Glutamatergic neuron (in vitro differentiated cells): ENCODE measurements around the gene IGFL1. TPM values are rescaled to one million over a fixed set of nuclear protein-coding genes. Genes with fewer than 3 reads are reported as not detected.
"Not testable (repeated sequence)": the region's sequence is repeated elsewhere in the genome, so short reads cannot be mapped to it uniquely, and the experiment has no call there.

Source experiments
- DNase-seq: peaks from one replicate; pipeline ENCODE4 v3.0.0; 2022
- H3K27ac Mint-ChIP-seq: one replicate; pipeline ENCODE4 v1.8.0; 2020; ENCODE audit warnings: mild to moderate bottlenecking, mixed read lengths, inconsistent platforms; ENCODE audit not compliant: unreplicated experiment
- H3K27me3 Mint-ChIP-seq: one replicate; pipeline ENCODE4 v1.8.0; 2020; ENCODE audit warnings: mild to moderate bottlenecking, moderate library complexity, mixed read lengths, inconsistent platforms; ENCODE audit not compliant: unreplicated experiment
- H3K36me3 Mint-ChIP-seq: one replicate; pipeline ENCODE4 v1.8.0; 2020; ENCODE audit warnings: mild to moderate bottlenecking, mixed read lengths, inconsistent platforms; ENCODE audit not compliant: unreplicated experiment
- H3K4me1 Mint-ChIP-seq: one replicate; pipeline ENCODE4 v1.8.0; 2020; ENCODE audit warnings: mild to moderate bottlenecking, low read depth, mixed read lengths, inconsistent platforms; ENCODE audit not compliant: unreplicated experiment
- H3K4me3 Mint-ChIP-seq: one replicate; pipeline ENCODE4 v1.8.0; 2020; ENCODE audit warnings: mild to moderate bottlenecking, mixed read lengths, inconsistent platforms; ENCODE audit not compliant: unreplicated experiment
- H3K9me3 Mint-ChIP-seq: one replicate; pipeline ENCODE4 v1.8.0; 2020; ENCODE audit warnings: mild to moderate bottlenecking, moderate library complexity, mixed read lengths, inconsistent platforms; ENCODE audit not compliant: unreplicated experiment
- total RNA-seq: library from RNA; stranded (reverse); fragmentation: NEBNext Ultra II Directional; extraction: Animal tissue kit (Norgen Biotek cat#: 25700); gene quantifications from one replicate; pipeline ENCODE4 v1.2.1, GENCODE V29; 2021; ENCODE audit not compliant: unreplicated experiment
- TF ChIP-seq, protein P1 (sequence below): fragments of 200-600 bp; sonication (generic); IDR thresholded peaks from one replicate; pipeline ENCODE4 v1.5.0; 2021; ENCODE audit not compliant: partially characterized antibody, unreplicated experiment

Gene IGFL1
- total RNA-seq, 1 donor from 2014 or later: not detected

DNA sequence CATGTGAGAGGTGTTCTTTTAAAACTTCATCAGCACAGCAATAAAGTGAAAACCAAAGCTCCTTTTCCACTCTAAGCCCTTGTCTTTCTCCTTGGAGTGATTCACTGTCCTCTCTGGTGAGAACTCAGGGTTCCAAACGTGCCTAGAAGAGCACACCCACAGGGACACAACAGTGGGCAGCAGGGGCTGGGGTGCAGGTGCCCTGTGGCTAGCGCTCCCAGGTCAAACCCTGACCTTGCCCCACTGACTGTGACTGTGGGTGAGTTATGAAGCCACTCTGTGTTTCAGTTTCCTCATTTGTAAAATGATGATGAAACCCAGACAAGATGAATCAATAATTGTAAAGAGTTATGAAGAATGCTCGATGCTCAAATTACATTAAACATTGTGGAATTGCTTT is 37.6 kb upstream of the IGFL1 start:
- H3K27me3 Mint-ChIP-seq: peaks cover 7% of the 10 kb centered on the region
- no peak overlapping the region for H3K27ac Mint-ChIP-seq
- no peaks in the 10 kb centered on the region for H3K9me3 Mint-ChIP-seq
- no peaks in the 10 kb centered on the region for H3K36me3 Mint-ChIP-seq
- TF ChIP-seq, protein P1, sequence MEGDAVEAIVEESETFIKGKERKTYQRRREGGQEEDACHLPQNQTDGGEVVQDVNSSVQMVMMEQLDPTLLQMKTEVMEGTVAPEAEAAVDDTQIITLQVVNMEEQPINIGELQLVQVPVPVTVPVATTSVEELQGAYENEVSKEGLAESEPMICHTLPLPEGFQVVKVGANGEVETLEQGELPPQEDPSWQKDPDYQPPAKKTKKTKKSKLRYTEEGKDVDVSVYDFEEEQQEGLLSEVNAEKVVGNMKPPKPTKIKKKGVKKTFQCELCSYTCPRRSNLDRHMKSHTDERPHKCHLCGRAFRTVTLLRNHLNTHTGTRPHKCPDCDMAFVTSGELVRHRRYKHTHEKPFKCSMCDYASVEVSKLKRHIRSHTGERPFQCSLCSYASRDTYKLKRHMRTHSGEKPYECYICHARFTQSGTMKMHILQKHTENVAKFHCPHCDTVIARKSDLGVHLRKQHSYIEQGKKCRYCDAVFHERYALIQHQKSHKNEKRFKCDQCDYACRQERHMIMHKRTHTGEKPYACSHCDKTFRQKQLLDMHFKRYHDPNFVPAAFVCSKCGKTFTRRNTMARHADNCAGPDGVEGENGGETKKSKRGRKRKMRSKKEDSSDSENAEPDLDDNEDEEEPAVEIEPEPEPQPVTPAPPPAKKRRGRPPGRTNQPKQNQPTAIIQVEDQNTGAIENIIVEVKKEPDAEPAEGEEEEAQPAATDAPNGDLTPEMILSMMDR: no peak
- DNase-seq: no peak
- no peaks in the 10 kb centered on the region for H3K4me1 Mint-ChIP-seq
- no peak overlapping the region for H3K4me3 Mint-ChIP-seq

DNA sequence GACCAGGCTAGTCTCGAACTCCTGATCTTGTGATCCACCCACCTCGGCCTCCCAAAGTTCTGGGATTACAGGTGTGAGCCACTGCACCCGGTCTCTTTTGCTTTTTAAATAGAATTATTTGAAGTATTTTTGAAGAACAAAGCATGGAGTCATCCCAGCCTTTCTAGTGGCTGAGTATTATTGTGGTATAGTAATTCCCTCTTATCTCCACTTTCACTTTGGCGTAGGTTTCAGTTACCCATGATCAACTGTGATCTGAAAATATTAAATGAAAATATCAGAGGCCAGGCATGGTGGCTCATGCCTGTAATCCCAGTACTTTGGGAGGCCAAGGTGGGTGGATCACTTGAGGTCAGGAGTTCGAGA is 36.9 kb upstream of the IGFL1 start:
- H3K4me1 Mint-ChIP-seq, H3K27me3 Mint-ChIP-seq, H3K36me3 Mint-ChIP-seq, DNase-seq, H3K4me3 Mint-ChIP-seq, H3K27ac Mint-ChIP-seq, H3K9me3 Mint-ChIP-seq: not testable (repeated sequence)

DNA sequence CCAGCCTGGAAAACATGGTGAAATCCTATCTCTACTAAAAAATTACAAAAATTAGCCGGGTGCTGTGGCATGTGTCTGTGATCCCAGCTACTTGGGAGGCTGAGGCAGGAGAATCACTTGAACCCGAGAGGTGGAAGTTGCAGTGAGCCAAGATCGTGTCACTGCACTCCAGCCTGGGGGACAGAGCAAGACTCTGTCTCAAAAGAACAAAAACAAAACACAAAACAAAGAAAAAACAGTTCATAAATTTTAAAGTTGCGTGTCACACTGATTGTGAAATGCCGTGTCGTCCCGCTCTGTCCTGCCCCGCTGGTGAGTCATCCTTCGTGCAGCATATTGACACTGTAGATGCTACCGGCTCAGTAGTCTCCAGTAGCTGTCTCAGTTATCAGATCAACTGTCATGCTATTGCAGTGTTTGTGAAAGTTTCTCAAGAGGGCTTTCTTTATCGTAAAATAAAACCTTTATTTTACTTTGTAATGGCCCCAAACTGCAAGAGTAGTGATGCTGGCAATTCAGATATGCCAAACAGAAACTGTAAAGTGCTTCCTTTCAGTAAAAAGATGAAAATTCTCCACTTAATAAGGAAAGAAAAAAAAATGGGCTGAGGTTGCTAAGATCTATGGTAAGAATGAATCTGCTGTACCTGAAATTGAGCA is 36.4 kb upstream of the IGFL1 start:
- no peak overlapping the region for H3K4me3 Mint-ChIP-seq

DNA sequence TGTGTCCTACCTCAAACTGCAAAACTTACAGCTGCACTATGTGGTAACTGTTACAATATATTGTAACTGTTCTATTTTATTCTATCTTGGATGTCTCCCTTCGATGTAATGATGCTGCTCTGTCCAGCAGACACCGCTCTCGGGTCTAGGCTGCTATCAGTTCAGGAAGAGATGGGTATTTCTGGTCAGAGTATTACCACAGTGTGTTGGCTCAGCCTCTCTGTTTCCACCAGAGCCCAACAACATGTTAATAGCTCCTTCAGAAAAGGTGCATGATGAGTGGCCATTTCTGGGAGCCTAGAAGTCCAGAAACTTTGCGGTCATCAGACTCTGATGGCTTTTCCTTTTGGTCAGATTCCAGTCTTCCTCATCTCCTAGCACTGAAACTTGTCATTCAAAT is 35.9 kb upstream of the IGFL1 start:
- H3K27ac Mint-ChIP-seq: no peak overlapping the region
- DNase-seq: no peak
- peaks cover 1% of the 10 kb centered on the region for H3K9me3 Mint-ChIP-seq
- TF ChIP-seq, protein P1: no peak
- H3K36me3 Mint-ChIP-seq: no peaks in the 10 kb centered on the region
- no peak overlapping the region for H3K4me3 Mint-ChIP-seq
- H3K27me3 Mint-ChIP-seq: peaks cover 7% of the 10 kb centered on the region
- H3K4me1 Mint-ChIP-seq: no peaks in the 10 kb centered on the region

More for the DNA sequence above, 36.4 kb upstream of the IGFL1 start:
- Mint-ChIP-seq H3K27ac (no peak overlapping the region), H3K4me1 (no peaks in the 10 kb centered on the region), H3K36me3 (no peaks in the 10 kb centered on the region), H3K27me3 (peaks cover 7% of the 10 kb centered on the region), H3K9me3 (no peaks in the 10 kb centered on the region)
- TF ChIP-seq, protein P1: no peak
- no peak for DNase-seq

DNA sequence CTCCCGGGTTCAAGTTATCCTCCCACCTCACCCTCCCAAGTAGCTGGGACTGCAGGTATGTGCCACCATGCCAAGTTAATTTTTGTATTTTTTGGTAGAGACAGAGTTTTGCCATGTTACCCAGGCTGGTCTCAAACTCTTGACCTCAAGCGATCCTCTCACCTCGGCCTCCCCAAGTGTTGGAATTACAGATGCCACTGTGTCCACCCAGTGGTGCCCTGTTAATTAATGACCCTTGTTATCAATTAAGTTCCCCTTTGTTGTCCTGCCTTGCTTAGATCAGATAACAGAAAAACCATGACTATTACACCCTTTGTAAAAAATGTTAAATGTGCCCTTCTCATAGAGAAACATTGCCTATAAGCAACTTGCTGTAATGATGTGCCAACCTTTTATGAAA is 34.4 kb upstream of the IGFL1 start:
- TF ChIP-seq, protein P1: no peak
- Mint-ChIP-seq H3K27me3 (peaks cover 7% of the 10 kb centered on the region), H3K27ac (no peak overlapping the region), H3K4me3 (no peak overlapping the region), H3K9me3 (peaks cover 3% of the 10 kb centered on the region), H3K4me1 (no peaks in the 10 kb centered on the region), H3K36me3 (no peaks in the 10 kb centered on the region)
- no peak for DNase-seq

DNA sequence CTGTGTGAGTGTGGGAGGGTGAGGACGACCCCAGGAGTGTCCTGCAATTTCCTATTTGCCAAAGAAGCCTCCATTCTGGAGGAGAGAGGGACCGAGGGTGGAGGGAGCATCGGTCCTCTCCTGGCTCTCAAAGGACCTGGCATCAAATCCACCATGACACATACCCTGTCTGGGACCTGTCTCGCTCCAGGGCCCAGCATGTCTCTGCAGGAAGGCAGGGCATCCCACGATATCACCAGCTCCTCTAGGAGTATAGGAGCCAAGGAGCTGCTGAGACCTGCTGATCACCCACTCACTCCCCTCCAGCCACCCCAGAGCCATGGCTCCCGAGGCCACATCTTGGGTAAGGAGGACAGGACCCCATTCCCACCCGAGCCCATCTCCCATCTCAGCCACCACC is 33.6 kb upstream of the IGFL1 start:
- not testable (repeated sequence) for H3K4me3 Mint-ChIP-seq, H3K27ac Mint-ChIP-seq, H3K36me3 Mint-ChIP-seq, H3K9me3 Mint-ChIP-seq, DNase-seq, H3K4me1 Mint-ChIP-seq, H3K27me3 Mint-ChIP-seq
